ENCODE measurements around the gene PAIP2. TPM values are rescaled to one million over a fixed set of nuclear protein-coding genes. Genes with fewer than 3 reads are reported as not detected.

The PAIP2 gene
- total and polyA plus RNA-seq, 3 donors from 2014 or later: 142 to 297 (median 150) TPM

- Histone ChIP-seq H3K27ac (no peak overlapping the region), H3K4me1 (no peaks in the 10 kb centered on the region), H3K27me3 (no peaks in the 10 kb centered on the region), H3K9me3 (no peaks in the 10 kb centered on the region), H3K36me3 (ENCODE audit: low read depth, missing control alignments) (no peaks in the 10 kb centered on the region), H3K4me3 (no peak overlapping the region)
- TF ChIP-seq POLR2A (IDR thresholded peaks at IDR 0.05): no peak
- TF ChIP-seq, protein P1, sequence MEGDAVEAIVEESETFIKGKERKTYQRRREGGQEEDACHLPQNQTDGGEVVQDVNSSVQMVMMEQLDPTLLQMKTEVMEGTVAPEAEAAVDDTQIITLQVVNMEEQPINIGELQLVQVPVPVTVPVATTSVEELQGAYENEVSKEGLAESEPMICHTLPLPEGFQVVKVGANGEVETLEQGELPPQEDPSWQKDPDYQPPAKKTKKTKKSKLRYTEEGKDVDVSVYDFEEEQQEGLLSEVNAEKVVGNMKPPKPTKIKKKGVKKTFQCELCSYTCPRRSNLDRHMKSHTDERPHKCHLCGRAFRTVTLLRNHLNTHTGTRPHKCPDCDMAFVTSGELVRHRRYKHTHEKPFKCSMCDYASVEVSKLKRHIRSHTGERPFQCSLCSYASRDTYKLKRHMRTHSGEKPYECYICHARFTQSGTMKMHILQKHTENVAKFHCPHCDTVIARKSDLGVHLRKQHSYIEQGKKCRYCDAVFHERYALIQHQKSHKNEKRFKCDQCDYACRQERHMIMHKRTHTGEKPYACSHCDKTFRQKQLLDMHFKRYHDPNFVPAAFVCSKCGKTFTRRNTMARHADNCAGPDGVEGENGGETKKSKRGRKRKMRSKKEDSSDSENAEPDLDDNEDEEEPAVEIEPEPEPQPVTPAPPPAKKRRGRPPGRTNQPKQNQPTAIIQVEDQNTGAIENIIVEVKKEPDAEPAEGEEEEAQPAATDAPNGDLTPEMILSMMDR (IDR thresholded peaks at IDR 0.05): no peak
- intact Hi-C loops (cut with DNase I; ENCODE audit: low total_unique reads): no loop called here
- WGBS, 2 donors: 82 to 85% methylated on average over 2 of the region's 2 CpGs
- DNase-seq: no peak
Observed at GRCh38 chr5:139363937-139364336, 22.3 kb downstream of the PAIP2 start.

GRCh38 chr5:139364466-139364865 lies 22.8 kb downstream of the PAIP2 start:
- Histone ChIP-seq H3K4me3 (no peak overlapping the region), H3K27ac (no peak overlapping the region), H3K36me3 (ENCODE audit: low read depth, missing control alignments) (no peaks in the 10 kb centered on the region), H3K9me3 (no peaks in the 10 kb centered on the region), H3K27me3 (no peaks in the 10 kb centered on the region), H3K4me1 (no peaks in the 10 kb centered on the region)
- intact Hi-C loops (cut with DNase I; ENCODE audit: low total_unique reads): no loop called here
- no peak for TF ChIP-seq POLR2A (IDR thresholded peaks at IDR 0.05)
- TF ChIP-seq, protein P1 (IDR thresholded peaks at IDR 0.05): no peak
- WGBS, 2 donors: 44 to 45% methylated on average over 2 of the region's 2 CpGs
- no peak for DNase-seq

- no peaks in the 10 kb centered on the region for H3K27me3 ChIP-seq
- H3K27ac ChIP-seq: no peak overlapping the region
- no peaks in the 10 kb centered on the region for H3K36me3 ChIP-seq (ENCODE audit: low read depth, missing control alignments)
- no peak for TF ChIP-seq POLR2A (IDR thresholded peaks at IDR 0.05)
- TF ChIP-seq, protein P1 (IDR thresholded peaks at IDR 0.05): no peak
- H3K4me1 ChIP-seq: no peaks in the 10 kb centered on the region
- no peak for DNase-seq
- no peaks in the 10 kb centered on the region for H3K9me3 ChIP-seq
- 65 to 86% methylated on average over 2 of the region's 2 CpGs for WGBS, 2 donors
- intact Hi-C loops (cut with DNase I; ENCODE audit: low total_unique reads): no loop called here
- H3K4me3 ChIP-seq: no peak overlapping the region
Observed at GRCh38 chr5:139368613-139369012, 27.0 kb downstream of the PAIP2 start.

- Histone ChIP-seq H3K4me1 (no peaks in the 10 kb centered on the region), H3K36me3 (ENCODE audit: low read depth, missing control alignments) (no peaks in the 10 kb centered on the region), H3K27ac (no peak overlapping the region), H3K9me3 (no peaks in the 10 kb centered on the region), H3K4me3 (no peak overlapping the region), H3K27me3 (no peaks in the 10 kb centered on the region)
- TF ChIP-seq, protein P1 (IDR thresholded peaks at IDR 0.05): no peak
- TF ChIP-seq POLR2A (IDR thresholded peaks at IDR 0.05): no peak
- DNase-seq: no peak
- 56 to 76% methylated on average over 1 of the region's 1 CpG for WGBS, 2 donors
- intact Hi-C loops (cut with DNase I; ENCODE audit: low total_unique reads): no loop called here
Observed at GRCh38 chr5:139369181-139369580, 27.5 kb downstream of the PAIP2 start.

Data from testis (tissue), 3 donors.